GM12874 (cell line): Measurements from ENCODE around the gene SNRPD2.
A peak's percentile ranks its signal among the peaks of the same experiment; 100 is the strongest.

Experiments used
- CTCF ChIP-seq: IDR thresholded peaks from 2 replicates; pipeline ENCODE4 v1.5.1; 2011; ENCODE audit warnings: low read depth, mild to moderate bottlenecking, control low read depth, low read length, moderate library complexity; ENCODE audit not compliant: insufficient read depth

SNRPD2 gene

GRCh38 chr19:45653634-45654033 is 38.1 kb downstream of the SNRPD2 start:
- no peak for TF ChIP-seq CTCF

GRCh38 chr19:45650722-45651121 is 41.0 kb downstream of the SNRPD2 start:
- TF ChIP-seq CTCF, result no peak

- TF ChIP-seq CTCF, result no peak
Observed at GRCh38 chr19:45646345-45646698, 45.4 kb downstream of the SNRPD2 start.

GRCh38 chr19:45645631-45646344 is 46.0 kb downstream of the SNRPD2 start:
- no peak for TF ChIP-seq CTCF

- no peak for TF ChIP-seq CTCF
Observed at GRCh38 chr19:45645068-45645630, 46.6 kb downstream of the SNRPD2 start.

GRCh38 chr19:45643927-45644771 is 47.6 kb downstream of the SNRPD2 start:
- TF ChIP-seq CTCF, result no peak

GRCh38 chr19:45643024-45643926 is 48.5 kb downstream of the SNRPD2 start:
- TF ChIP-seq CTCF, result peak; percentile 99
